Activated CD4-positive, alpha-beta memory T cell treated with anti-CD3 and anti-CD28 coated beads for 36 hours (primary cell): ENCODE data around the gene SRSF3. TPM values are rescaled to one million over a fixed set of nuclear protein-coding genes. Genes with fewer than 3 reads are reported as not detected.

Experiments
- CTCF ChIA-PET: fragments of 350-600 bp; sonication (Branson Sonifier 250); formaldehyde crosslinking; loops from one replicate; lab custom pipeline; 2021; ENCODE audit warnings: antibody characterized with exemption, inconsistent platforms; lab: Charles Lee
- POLR2A ChIA-PET: fragments of 350-600 bp; sonication (Branson Sonifier 250); formaldehyde crosslinking; loops from one replicate; lab custom pipeline; 2021; ENCODE audit warnings: antibody characterized with exemption; lab: Charles Lee
- DNase-seq: peaks from one replicate; pipeline ENCODE4 v3.0.0-alpha.2; 2020
- H3K27ac Mint-ChIP-seq: one replicate; pipeline ENCODE4 v1.8.0; 2021; ENCODE audit warnings: mixed read lengths
- H3K27me3 Mint-ChIP-seq: one replicate; pipeline ENCODE4 v1.8.0; 2021; ENCODE audit warnings: mixed read lengths
- H3K36me3 Mint-ChIP-seq: one replicate; pipeline ENCODE4 v1.8.0; 2021; ENCODE audit warnings: mixed read lengths
- H3K4me1 Mint-ChIP-seq: one replicate; pipeline ENCODE4 v1.8.0; 2021; ENCODE audit warnings: low read depth, mixed read lengths
- H3K4me3 Mint-ChIP-seq: one replicate; pipeline ENCODE4 v1.8.0; 2021; ENCODE audit warnings: mild to moderate bottlenecking, mixed read lengths
- H3K9me3 Mint-ChIP-seq: one replicate; pipeline ENCODE4 v1.8.0; 2021; ENCODE audit warnings: mixed read lengths
- intact Hi-C: fragments of 100-400 bp; cut with micrococcal nuclease; formaldehyde crosslinking; loops from one replicate; pipeline ENCODE4 v1.15.1; 2023
- total RNA-seq, 2 experiments: library from RNA; stranded (reverse); gene quantifications; one replicate each; pipeline ENCODE4 v1.2.3, GENCODE V29; 2021

The SRSF3 gene
- total RNA-seq, 2 experiments from 2014 or later, result 390 to 392 TPM

- Mint-ChIP-seq H3K27ac (no peak overlapping the region), H3K27me3 (no peaks in the 10 kb centered on the region), H3K36me3 (peaks cover 13% of the 10 kb centered on the region), H3K4me1 (peaks cover 12% of the 10 kb centered on the region), H3K4me3 (no peak overlapping the region), H3K9me3 (no peaks in the 10 kb centered on the region)
- ChIA-PET POLR2A (no interaction called here), CTCF (interaction anchor here (0.6 to 7.1 kb wide), 7 partner anchors 15 to 194 kb away, joined by 3 to 96 read pairs (median 14); partner anchors contain the start of gene CDKN1A)
- peak; percentile 35 for DNase-seq
- intact Hi-C loops, result no loop called here
Observed at GRCh38 chr6:36616893-36617521, 22.8 kb downstream of the SRSF3 start.

GRCh38 chr6:36618366-36619355, 24.5 kb downstream of the SRSF3 start:
- Mint-ChIP-seq H3K4me3 (no peak overlapping the region), H3K4me1 (peaks cover 18% of the 10 kb centered on the region), H3K9me3 (no peaks in the 10 kb centered on the region), H3K27ac (no peak overlapping the region), H3K36me3 (peaks cover 8% of the 10 kb centered on the region), H3K27me3 (no peaks in the 10 kb centered on the region)
- POLR2A ChIA-PET, result interaction anchor here (1.1 kb wide), 1 partner anchor 10 kb away, joined by 4 read pairs; no protein-coding TSS in a partner anchor
- DNase-seq, result no peak
- CTCF ChIA-PET, result interaction anchor here (0.6 to 7.1 kb wide), 8 partner anchors 41 to 399 kb away, joined by 3 to 96 read pairs (median 4); partner anchors contain the start of gene CDKN1A
- intact Hi-C loops, result no loop called here

- ChIA-PET CTCF (no interaction called here), POLR2A (no interaction called here)
- Mint-ChIP-seq H3K36me3 (no peaks in the 10 kb centered on the region), H3K9me3 (no peaks in the 10 kb centered on the region), H3K27me3 (no peaks in the 10 kb centered on the region), H3K4me3 (no peak overlapping the region), H3K27ac (no peak overlapping the region), H3K4me1 (peaks cover 12% of the 10 kb centered on the region)
- DNase-seq, result no peak
- intact Hi-C loops, result no loop called here
Observed at GRCh38 chr6:36621371-36621855, 27.3 kb downstream of the SRSF3 start.

- Mint-ChIP-seq H3K27ac (no peak overlapping the region), H3K4me1 (peaks cover 12% of the 10 kb centered on the region)
- POLR2A ChIA-PET, result no interaction called here
Observed at GRCh38 chr6:36622901-36623546, 28.9 kb downstream of the SRSF3 start.

GRCh38 chr6:36623547-36624459, 29.6 kb downstream of the SRSF3 start:
- Mint-ChIP-seq H3K27ac (no peak overlapping the region), H3K27me3 (no peaks in the 10 kb centered on the region), H3K9me3 (no peaks in the 10 kb centered on the region), H3K4me3 (no peak overlapping the region), H3K4me1 (peaks cover 14% of the 10 kb centered on the region), H3K36me3 (no peaks in the 10 kb centered on the region)
- ChIA-PET CTCF (interaction anchor here (0.6 to 3.8 kb wide), 21 partner anchors 9 to 159 kb away, joined by 3 to 63 read pairs (median 4); partner anchors contain the start of gene CDKN1A), POLR2A (no interaction called here)
- intact Hi-C loops, result loop anchor here (1.0 kb wide), 3 partner anchors 56 to 135 kb away; no protein-coding TSS in a partner anchor
- peak; percentile 87 for DNase-seq

More at GRCh38 chr6:36622901-36623546, 28.9 kb downstream of the SRSF3 start:
- Mint-ChIP-seq H3K36me3 (no peaks in the 10 kb centered on the region), H3K4me3 (no peak overlapping the region), H3K9me3 (no peaks in the 10 kb centered on the region), H3K27me3 (no peaks in the 10 kb centered on the region)
- DNase-seq, result no peak
- CTCF ChIA-PET, result interaction anchor here (0.6 to 3.8 kb wide), 16 partner anchors 8 to 143 kb away, joined by 3 to 63 read pairs (median 4); no protein-coding TSS in a partner anchor
- intact Hi-C loops, result loop anchor here (1.0 kb wide), 3 partner anchors 57 to 136 kb away; no protein-coding TSS in a partner anchor

GRCh38 chr6:36624461-36625157, 30.4 kb downstream of the SRSF3 start:
- no peak overlapping the region for H3K27ac Mint-ChIP-seq
- DNase-seq, result no peak
- no peak overlapping the region for H3K4me3 Mint-ChIP-seq
- intact Hi-C loops, result no loop called here
- H3K4me1 Mint-ChIP-seq, result peaks cover 14% of the 10 kb centered on the region
- no peaks in the 10 kb centered on the region for H3K36me3 Mint-ChIP-seq
- H3K27me3 Mint-ChIP-seq, result no peaks in the 10 kb centered on the region
- ChIA-PET CTCF (interaction anchor here (0.7 to 3.8 kb wide), 18 partner anchors 9 to 393 kb away, joined by 3 to 63 read pairs (median 4); partner anchors contain the start of gene CDKN1A), POLR2A (no interaction called here)
- no peaks in the 10 kb centered on the region for H3K9me3 Mint-ChIP-seq

GRCh38 chr6:36625158-36625919, 31.2 kb downstream of the SRSF3 start:
- no peaks in the 10 kb centered on the region for H3K36me3 Mint-ChIP-seq
- H3K4me3 Mint-ChIP-seq, result no peak overlapping the region
- no peaks in the 10 kb centered on the region for H3K27me3 Mint-ChIP-seq
- CTCF ChIA-PET, result interaction anchor here (0.6 to 3.8 kb wide), 15 partner anchors 10 to 538 kb away, joined by 3 to 63 read pairs (median 3); partner anchors contain the start of gene CDKN1A
- H3K4me1 Mint-ChIP-seq, result peaks cover 14% of the 10 kb centered on the region
- DNase-seq, result no peak
- POLR2A ChIA-PET, result no interaction called here
- intact Hi-C loops, result no loop called here
- no peaks in the 10 kb centered on the region for H3K9me3 Mint-ChIP-seq
- no peak overlapping the region for H3K27ac Mint-ChIP-seq

- CTCF ChIA-PET, result interaction anchor here (1.6 to 2.3 kb wide), 2 partner anchors 155 to 245 kb away, joined by 3 to 12 read pairs; no protein-coding TSS in a partner anchor
- POLR2A ChIA-PET, result no interaction called here
- Mint-ChIP-seq H3K27ac (no peak overlapping the region), H3K9me3 (no peaks in the 10 kb centered on the region), H3K4me1 (peaks cover 14% of the 10 kb centered on the region), H3K4me3 (no peak overlapping the region), H3K36me3 (no peaks in the 10 kb centered on the region), H3K27me3 (no peaks in the 10 kb centered on the region)
- intact Hi-C loops, result no loop called here
- DNase-seq, result no peak
Observed at GRCh38 chr6:36626636-36627035, 32.5 kb downstream of the SRSF3 start.

GRCh38 chr6:36627141-36627540, 33.0 kb downstream of the SRSF3 start:
- no peak overlapping the region for H3K27ac Mint-ChIP-seq
- H3K4me1 Mint-ChIP-seq, result peaks cover 14% of the 10 kb centered on the region
- intact Hi-C loops, result no loop called here
- H3K27me3 Mint-ChIP-seq, result no peaks in the 10 kb centered on the region
- H3K36me3 Mint-ChIP-seq, result no peaks in the 10 kb centered on the region
- no peak overlapping the region for H3K4me3 Mint-ChIP-seq
- no peak for DNase-seq
- POLR2A ChIA-PET, result no interaction called here
- no peaks in the 10 kb centered on the region for H3K9me3 Mint-ChIP-seq
- CTCF ChIA-PET, result interaction anchor here (1.2 to 1.3 kb wide), 2 partner anchors 132 to 140 kb away, joined by 4 to 11 read pairs; no protein-coding TSS in a partner anchor
